ENCODE data around the gene COLEC12.

COLEC12 gene

DNA sequence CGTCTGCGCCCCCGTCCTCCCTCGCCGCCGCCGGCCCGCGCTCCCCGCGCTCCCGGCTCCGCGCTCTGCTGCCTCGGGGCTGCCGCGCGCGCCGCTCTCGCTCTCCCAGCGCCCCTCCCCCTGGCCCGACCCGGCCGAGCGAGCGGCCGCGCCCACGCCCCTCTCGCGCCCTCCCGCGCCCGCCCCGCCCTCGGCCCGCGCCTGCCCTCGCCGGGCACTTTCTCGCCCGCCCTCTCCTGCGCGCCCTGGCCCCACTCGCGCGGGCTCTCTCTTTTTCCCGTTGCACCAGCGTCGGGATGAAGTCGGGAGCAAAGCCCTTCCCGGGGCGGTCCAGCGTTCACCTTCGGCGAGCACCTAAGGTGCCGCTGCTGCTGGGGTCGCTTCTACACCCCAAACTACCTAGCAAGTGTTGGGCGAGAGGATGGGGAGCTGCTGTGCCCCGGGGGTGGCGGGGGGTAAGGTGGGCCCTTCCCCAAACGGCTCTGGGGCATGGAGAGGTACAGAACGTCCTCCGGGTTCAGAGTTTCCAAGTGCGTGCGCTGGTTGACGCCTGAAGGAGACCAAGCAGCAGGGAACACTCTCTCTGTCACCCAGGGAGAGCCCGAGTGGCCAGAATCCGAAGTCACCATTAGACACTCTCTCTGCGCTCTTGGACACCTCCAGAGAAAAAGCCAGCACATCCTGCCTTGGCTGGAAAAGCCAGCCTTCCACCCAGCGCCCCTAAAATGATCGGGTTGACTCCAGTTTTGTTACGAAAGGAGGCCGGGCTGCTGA lies at the start of gene COLEC12:
Gene COLEC12, minus strand, starts transcription at position 70 of the 774 bp plus-strand sequence. CDS start 187 bp downstream, outside the sequence.
- no peaks in the 10 kb centered on the region for H3K36me3 ChIP-seq
- peak; percentile 26 for DNase-seq
- TF ChIP-seq, protein P1, sequence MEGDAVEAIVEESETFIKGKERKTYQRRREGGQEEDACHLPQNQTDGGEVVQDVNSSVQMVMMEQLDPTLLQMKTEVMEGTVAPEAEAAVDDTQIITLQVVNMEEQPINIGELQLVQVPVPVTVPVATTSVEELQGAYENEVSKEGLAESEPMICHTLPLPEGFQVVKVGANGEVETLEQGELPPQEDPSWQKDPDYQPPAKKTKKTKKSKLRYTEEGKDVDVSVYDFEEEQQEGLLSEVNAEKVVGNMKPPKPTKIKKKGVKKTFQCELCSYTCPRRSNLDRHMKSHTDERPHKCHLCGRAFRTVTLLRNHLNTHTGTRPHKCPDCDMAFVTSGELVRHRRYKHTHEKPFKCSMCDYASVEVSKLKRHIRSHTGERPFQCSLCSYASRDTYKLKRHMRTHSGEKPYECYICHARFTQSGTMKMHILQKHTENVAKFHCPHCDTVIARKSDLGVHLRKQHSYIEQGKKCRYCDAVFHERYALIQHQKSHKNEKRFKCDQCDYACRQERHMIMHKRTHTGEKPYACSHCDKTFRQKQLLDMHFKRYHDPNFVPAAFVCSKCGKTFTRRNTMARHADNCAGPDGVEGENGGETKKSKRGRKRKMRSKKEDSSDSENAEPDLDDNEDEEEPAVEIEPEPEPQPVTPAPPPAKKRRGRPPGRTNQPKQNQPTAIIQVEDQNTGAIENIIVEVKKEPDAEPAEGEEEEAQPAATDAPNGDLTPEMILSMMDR (IDR thresholded peaks at IDR 0.05; ENCODE audit: low read depth, low read length) = no peak
- H3K27ac ChIP-seq = no peak within 1 kb of the TSS
- H3K4me3 ChIP-seq (ENCODE audit: low read depth, low read length) = peak within 1 kb of the TSS; percentile 60
- H3K9me3 ChIP-seq (ENCODE audit: severe bottlenecking) = no peaks in the 10 kb centered on the region
- peaks cover 24% of the 10 kb centered on the region for H3K27me3 ChIP-seq (ENCODE audit: insufficient read depth, low read depth, severe bottlenecking)

DNA sequence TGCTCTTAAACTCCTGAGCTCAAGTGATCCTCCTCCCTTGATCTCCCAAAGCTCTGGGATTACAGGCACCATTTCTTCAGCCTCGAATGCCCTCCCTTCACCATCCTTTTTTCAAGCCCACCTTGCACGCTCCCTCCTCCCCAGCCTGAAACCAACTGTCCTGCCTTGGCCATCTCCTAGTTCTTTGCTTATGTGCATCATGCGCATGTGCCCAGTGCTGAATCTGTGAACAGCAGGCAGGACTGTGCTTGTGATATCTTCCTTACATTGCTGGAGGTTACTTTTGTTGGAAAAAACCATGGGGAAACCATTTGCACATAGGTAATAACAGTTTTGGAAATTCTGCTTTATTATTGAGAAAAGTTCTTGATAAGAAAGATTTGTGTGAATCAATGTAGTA lies 49.5 kb upstream of the COLEC12 start:
- peaks cover 6% of the 10 kb centered on the region for H3K9me3 ChIP-seq (ENCODE audit: severe bottlenecking)
- H3K4me3 ChIP-seq (ENCODE audit: low read depth, low read length) = no peak overlapping the region
- TF ChIP-seq, protein P1 (IDR thresholded peaks at IDR 0.05; ENCODE audit: low read depth, low read length) = no peak
- no peaks in the 10 kb centered on the region for H3K36me3 ChIP-seq
- H3K27ac ChIP-seq = no peak overlapping the region
- DNase-seq = no peak
- no peaks in the 10 kb centered on the region for H3K27me3 ChIP-seq (ENCODE audit: insufficient read depth, low read depth, severe bottlenecking)

DNA sequence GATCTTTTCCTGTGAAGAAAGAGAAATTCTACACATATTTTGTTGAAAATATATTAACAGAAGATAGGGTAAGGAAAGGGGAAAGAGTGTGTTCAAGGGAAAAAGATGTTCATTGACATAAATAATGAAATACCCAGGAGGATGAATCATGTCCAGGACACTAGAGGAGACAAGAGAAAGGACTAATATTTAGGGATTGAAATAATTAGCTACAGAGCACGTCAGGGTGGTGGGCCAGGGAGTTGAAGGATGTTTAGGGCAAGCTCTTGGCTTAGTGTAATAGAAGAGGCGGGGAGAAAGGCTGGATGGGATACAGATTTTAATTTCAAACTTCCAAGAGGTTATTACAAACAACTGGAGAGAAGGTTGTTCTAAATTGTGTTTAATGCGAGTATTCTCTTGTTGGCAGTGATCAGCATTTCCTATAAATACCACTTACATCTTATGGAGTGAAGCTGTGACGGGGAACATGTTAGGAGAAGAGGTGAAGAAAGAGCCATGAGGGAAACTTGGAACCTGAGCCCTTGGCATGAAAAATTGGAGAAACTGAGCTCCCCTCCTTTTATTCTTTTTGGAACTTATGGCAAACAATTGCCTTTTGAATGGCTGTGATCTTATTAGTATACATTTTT lies 43.1 kb upstream of the COLEC12 start:
- Histone ChIP-seq H3K9me3 (ENCODE audit: severe bottlenecking) (peaks cover 3% of the 10 kb centered on the region), H3K4me3 (ENCODE audit: low read depth, low read length) (no peak overlapping the region), H3K36me3 (no peaks in the 10 kb centered on the region), H3K27ac (no peak overlapping the region), H3K27me3 (ENCODE audit: insufficient read depth, low read depth, severe bottlenecking) (no peaks in the 10 kb centered on the region)
- DNase-seq = no peak
- TF ChIP-seq, protein P1 (IDR thresholded peaks at IDR 0.05; ENCODE audit: low read depth, low read length) = no peak

DNA sequence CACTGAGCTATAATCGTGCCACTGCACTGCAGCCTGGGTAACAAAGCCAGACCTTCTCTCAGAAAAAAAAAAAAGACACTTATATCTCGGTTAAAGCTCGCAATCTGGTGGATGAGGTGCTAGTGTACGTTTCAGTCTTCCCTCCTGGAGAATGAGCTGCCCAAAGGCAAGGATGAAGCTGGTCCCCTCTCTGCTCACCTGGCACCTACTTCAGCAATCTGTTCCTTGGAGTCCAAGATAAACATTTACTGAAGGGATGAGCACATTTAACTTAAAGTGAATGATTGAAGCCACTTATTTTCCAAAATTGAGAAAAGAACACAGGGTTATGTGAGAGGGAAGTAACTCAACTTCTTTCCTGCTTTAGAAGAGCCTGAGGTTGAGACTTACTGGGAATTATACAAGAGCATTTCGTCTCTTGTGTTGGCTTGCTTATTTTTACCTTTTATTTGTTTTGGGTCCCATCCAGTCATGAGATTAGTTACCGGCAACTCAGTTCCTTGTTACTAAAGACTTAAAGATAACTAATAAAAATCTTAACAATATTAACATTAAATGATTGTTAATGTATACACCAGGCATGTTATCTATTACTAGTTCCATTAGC lies 33.6 kb upstream of the COLEC12 start:
- TF ChIP-seq, protein P1 (IDR thresholded peaks at IDR 0.05; ENCODE audit: low read depth, low read length) = no peak
- Histone ChIP-seq H3K27me3 (ENCODE audit: insufficient read depth, low read depth, severe bottlenecking) (no peaks in the 10 kb centered on the region), H3K27ac (no peak overlapping the region), H3K4me3 (ENCODE audit: low read depth, low read length) (no peak overlapping the region), H3K9me3 (ENCODE audit: severe bottlenecking) (no peaks in the 10 kb centered on the region), H3K36me3 (no peaks in the 10 kb centered on the region)
- DNase-seq = no peak

DNA sequence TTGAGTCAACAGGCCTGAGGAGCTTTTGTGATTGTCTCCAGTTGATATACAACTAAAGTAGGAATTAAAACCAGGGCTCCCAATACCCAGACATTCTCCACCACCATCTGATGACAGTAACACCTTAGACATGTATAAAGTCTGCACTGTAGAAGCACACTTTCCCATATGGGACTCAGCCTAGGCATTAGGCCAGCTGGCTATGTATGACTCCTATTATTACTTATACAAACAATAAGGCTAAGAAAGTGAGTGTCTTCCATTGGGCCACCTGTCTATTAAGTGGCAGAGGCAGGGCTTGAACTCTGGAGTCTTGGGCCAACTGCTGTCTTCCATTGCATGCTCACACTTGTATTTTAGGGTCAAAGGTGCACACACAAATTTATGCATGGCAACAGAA lies 32.1 kb upstream of the COLEC12 start:
- H3K36me3 ChIP-seq = no peaks in the 10 kb centered on the region
- no peaks in the 10 kb centered on the region for H3K9me3 ChIP-seq (ENCODE audit: severe bottlenecking)
- no peak overlapping the region for H3K27ac ChIP-seq
- H3K4me3 ChIP-seq (ENCODE audit: low read depth, low read length) = no peak overlapping the region
- TF ChIP-seq, protein P1 (IDR thresholded peaks at IDR 0.05; ENCODE audit: low read depth, low read length) = no peak
- no peak for DNase-seq
- no peaks in the 10 kb centered on the region for H3K27me3 ChIP-seq (ENCODE audit: insufficient read depth, low read depth, severe bottlenecking)
